ENCODE results near the gene TM7SF2.
"Not testable (repeated sequence)": the region's sequence is repeated elsewhere in the genome, so short reads cannot be mapped to it uniquely, and the experiment has no call there.

The TM7SF2 gene

DNA sequence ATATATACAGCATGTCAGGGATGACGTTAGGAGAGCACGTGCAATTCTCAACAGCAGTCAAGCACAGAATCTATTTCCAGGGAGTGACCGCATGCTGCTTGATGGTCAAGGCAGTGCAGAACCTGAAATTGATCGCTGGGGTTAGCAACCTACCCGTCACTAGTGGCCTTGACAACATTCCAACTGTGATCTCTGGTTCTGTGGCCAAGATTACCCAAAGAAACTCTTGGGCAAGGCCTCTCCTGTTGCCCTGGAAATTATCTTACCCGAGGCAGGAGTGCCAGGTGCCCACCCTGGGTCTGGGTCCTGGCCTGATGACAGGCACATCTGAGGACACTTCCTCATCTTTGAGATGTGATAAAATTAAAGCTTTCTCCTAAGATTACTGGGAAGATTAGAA, 2.2 kb downstream of the TM7SF2 start:
- DNase-seq, result no peak

DNA sequence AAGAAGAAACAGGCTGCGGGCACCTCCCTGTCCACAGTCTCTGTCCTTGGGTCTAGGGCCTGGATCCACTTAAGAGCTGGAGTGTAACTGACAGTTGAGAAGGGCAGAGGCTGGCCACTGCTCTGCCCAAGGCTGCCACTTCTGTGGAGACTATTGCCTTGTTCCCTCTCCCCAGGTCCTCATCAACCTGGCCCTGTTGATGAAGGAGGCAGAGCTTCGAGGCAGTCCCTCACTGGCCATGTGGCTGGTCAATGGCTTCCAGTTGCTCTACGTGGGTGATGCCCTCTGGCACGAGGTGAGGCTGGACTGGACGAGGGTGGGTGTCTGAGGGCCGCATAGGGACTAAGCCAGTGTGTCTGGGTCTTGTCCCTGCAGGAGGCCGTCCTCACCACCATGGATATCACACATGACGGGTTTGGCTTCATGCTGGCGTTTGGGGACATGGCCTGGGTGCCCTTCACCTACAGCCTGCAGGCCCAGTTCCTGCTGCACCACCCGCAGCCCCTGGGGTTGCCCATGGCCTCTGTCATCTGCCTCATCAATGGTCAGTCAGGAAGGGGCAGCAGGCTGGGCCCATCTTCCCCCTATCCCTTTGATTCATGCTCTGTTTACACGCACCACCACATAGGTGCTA, 3.0 kb downstream of the TM7SF2 start:
- DNase-seq, result no peak

DNA sequence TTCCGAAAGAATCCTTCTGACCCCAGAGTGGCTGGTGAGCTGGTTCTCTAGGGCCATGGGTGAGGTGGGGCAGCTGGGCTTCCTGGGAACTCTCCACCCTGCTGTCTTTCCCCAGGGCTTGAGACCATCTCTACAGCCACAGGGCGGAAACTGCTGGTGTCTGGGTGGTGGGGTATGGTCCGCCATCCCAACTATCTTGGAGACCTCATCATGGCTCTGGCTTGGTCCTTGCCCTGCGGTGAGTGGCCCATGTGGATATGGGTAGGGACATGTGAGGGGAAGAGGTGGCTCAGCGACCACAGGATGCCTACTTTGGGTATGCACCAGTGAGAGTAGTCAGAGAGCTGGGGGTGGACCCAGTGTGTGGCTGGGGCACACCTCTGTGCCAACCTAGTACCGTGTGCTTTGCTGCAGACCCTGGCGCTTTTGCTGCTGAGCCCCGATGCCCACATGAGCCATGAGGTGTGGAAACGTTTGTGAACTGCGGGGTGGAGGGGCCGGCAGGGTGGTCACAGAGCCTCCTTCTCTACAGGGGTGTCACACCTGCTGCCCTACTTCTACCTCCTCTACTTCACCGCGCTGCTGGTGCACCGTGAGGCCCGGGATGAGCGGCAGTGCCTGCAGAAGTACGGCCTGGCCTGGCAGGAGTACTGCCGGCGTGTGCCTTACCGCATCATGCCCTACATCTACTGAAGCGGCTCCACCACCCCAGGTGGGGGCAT, 3.9 kb downstream of the TM7SF2 start:
- no peak for DNase-seq

DNA sequence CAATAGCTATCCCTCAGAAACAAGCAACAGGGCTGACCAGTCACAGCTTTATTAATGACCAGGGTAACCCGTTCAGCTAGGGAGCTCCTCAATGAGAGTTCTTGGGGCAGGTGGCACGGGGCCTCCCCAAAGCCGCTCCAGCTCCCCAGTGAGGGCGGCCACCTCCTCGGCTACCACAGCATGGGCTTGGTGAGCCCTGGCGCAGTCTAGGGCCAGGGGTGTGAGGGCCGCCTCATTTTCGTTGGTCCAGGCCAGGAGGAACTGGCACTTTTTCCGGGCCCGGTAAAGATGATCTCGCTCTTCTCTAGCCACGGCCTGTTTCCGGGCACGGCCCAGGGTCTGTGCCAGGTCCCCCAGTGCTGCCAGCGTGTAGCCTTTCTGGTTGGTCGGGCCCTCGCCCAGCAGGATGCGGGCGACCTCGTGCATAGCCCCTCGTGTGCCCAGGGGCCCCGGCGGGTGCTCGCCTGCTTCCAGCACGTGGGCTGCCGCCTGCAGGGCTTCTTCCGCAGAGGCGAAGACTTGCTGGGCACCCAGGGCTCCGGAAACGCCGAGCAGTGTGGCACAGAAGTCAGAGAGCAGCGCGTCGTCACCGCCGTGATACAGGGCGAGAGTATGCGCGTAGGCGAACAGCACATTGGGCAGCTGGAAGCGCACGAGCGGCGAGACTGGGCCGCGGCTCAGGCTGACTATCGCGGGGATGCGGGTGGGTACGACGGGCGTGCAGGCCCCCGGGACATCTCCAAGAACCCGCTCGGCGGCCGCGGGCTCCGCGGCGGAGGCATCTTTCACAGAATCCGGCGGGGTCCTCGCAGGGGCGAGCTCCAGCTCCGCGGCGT, 4.9 kb downstream of the TM7SF2 start:
- peak in 15 of 56 donors; percentile 15 to 57 (median 42) for DNase-seq

DNA sequence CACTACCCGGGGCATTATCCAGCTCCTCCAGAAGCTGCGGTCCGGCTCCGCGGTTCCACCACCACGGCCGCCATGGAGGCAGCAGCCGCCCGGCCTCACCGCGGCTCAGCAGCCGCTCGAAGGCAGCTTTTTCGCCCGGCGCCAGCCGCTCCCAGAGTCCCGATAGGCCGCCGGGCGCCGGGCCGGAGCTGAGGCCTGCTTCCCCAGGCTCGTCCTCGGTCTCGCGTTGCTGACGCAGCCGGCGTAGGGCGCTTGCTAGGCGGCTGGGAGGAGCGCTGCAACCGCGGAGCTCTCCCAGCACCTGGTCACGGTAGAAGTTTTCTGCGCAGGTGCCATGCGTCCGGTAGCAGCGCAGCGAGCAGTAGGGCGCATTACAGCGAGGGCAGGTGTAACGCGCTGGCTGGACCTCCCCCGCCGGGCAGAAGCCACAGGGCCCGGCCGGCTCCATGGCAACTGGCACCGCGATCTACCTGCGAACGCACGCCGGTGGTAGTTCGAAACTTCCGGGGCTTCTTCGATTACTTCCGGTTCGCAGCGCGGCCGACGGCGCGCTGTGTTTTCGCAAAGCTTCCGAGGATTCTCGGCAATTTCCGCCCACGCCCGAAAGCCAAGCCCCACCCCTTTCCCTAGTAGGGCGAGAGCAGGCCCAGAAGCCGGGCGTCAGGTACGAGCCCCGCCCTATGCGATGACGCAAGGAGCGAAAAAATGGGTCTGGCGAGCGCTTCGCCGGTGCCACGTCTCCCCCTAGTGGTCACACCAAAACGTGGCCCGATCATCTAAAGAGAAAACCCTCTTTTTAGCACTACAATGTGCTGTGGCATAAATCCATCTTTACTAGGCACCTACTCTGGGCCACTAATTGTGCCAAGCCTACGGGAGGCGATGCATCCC, 5.8 kb downstream of the TM7SF2 start, which contains the start of gene ZNHIT2:
TSS of gene ZNHIT2 (minus strand) at position 496 of the 891 bp plus-strand sequence. CDS start at position 448, 48 bp downstream.
- peak; percentile 67 to 100 (median 98) for DNase-seq

DNA sequence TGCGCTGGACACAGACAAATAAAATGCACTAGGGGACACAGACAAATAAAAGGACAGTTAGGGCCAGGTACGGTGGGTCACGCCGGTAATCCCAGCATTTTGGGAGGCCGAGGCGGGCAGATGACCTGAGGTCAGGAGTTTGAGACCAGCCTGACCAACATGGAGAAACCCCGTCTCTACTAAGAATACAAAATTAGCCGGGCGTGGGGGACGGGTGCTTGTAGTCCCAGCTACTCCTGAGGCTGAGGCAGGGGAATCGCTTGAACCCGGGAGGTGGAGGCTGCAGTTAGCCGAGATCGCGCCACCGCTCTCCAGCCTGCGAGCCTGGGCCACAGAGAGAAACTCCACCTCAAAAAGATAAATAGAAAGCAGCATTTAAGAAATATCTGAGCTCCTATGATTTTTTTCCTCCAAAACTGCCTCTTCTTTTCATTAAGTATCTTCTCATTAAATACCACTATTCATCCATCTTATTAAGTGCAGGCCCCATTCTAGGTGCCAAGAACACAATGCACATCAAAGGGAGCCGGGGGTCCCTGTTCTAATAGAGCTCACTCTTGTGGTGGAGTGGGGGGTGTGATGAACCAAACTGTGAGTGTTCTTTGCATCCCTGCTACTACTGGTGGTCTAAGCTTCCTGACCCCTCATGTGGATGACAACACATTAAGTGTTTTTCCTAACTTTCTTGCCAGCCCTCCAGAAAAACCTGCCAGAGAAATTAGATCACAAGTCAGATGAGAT, 6.6 kb downstream of the TM7SF2 start:
- DNase-seq, result no peak

DNA sequence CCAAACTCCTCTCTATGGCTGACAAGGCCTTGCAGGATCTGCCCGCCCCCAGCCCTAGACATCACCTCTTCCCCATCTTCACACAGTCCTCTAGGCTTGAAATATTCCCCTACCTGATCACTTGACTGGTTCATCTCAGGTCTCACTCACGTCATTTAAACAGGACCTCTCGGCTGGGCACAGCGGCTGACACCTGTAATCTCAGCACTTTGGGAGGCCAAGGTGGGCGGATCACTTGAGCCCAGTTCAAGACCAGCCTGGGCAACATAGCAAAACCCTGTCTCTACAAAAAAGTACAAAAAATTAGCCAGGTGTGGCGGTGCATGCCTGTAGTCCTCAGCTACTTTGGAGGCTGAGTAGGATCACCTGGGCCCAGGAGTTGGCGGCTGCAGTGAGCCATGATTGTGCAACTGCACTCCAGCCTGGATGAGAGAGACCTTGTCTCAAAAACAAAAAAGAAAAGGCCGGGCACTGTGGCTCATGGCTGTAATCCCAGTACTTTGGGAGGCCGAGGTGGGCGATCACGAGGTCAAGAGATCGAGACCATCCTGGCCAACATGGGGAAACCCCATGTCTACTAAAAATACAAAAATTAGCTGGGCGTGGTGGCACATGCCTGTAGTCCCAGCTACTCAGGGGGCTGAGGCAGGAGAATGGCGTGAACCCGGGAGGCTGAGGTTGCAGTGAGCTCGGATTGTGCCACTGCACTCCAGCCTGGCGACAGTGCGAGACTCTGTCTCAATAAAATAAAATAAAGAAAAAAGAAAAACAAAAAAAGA, 7.4 kb downstream of the TM7SF2 start:
- DNase-seq, result not testable (repeated sequence)

DNA sequence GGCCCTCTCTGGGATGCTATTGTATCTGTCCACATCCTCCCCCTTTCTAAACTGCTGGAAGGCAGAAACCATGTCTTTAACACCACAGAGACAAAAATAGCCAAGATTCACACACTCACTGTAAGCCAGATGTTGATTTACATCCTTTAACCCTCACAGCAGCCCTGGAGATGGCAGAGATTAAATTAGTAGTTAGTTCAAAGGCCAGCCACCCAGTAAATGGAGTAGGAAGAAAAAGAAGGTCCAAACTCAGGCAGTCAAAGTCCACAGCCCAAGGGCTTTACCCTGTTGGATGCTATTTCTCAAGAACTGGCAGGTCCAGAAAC, 8.0 kb downstream of the TM7SF2 start:
- DNase-seq, result no peak

DNA sequence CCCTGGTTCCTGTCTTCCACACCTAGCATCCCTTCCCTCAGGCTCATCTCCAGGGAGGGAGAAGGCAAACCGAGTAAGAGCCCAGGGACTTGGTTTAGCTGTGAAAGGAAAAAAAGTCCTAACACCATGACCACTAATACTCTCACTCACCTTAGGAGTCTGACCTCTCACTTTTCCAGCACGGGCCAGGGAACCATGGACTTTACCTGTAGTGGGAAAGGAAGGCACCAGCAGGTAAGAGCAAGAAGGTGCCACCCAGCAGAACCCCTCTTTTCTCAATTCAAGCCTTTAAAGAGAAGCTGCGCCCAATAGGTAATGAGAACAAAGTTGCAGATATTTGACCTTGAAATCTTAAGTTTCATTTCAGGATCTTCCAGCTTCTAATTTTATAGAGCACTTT, 9.2 kb downstream of the TM7SF2 start:
- DNase-seq, result no peak

DNA sequence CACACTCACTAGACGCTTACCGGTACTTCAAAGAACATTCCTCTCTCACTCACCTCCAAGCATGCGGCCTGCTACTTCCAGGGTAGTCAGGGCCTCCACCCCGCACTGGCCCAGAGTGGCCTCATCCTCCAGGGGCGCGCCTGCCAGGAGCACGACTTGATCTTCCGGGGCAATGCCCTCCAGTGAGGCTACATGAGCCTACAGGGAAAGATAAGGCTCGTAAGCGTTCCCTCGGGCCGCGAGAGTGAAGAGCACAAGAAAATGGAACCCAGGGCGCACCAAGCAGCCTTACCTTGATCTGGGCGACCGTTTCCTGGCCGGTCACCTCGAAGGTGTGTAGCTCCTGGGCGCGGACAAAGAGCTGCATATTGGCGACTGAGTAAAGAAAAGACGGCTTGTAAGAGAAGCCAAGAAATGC, 9.8 kb downstream of the TM7SF2 start:
- no peak for DNase-seq

DNA sequence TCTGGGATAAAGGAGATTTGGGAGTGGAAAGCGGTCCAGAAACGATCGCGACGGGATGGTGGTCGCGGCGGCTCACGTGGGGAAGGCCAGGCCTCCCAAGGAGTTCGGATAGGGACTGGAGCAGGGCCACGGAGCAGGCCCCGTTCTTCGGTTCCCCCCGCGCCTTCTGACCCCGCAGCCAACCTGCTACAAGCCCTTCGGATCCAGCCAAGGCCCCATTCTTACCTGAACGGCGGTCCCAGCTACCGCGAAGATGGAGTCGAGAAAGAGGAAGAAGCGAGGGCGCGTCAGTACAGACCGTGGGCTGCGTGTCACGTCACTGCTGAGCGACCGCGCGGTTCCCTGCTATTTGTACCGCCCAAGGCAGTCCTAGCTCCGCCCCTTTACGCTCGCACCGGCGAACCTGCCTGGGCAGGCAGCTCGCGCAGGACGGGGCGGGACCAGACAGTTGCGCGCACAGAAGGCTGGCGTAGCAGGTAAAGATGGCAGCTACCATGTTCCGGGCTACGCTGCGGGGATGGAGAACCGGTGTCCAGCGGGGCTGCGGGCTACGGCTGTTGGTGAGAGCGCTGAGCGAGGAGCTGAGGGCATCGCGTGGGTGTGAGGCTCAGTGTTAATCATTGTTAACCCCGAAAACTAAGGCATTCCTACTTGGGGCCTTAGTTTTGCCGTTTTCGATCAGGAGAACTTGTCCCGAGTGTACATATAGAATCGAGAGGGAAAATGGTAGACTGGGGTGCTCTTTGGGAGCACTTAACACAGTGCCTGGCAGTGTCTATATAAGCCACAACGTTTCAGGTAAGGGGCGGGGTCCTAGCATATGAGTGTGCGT, 10.4 kb downstream of the TM7SF2 start, which contains the start of the genes FAU and MRPL49:
TSS of gene FAU (minus strand) at position 270 of the 832 bp plus-strand sequence. CDS start 321 bp downstream, outside the sequence.
TSS of gene MRPL49 (plus strand) at position 457 of the 832 bp plus-strand sequence. CDS start at position 483, 26 bp downstream.
- peak; percentile 48 to 98 (median 91) for DNase-seq

DNA sequence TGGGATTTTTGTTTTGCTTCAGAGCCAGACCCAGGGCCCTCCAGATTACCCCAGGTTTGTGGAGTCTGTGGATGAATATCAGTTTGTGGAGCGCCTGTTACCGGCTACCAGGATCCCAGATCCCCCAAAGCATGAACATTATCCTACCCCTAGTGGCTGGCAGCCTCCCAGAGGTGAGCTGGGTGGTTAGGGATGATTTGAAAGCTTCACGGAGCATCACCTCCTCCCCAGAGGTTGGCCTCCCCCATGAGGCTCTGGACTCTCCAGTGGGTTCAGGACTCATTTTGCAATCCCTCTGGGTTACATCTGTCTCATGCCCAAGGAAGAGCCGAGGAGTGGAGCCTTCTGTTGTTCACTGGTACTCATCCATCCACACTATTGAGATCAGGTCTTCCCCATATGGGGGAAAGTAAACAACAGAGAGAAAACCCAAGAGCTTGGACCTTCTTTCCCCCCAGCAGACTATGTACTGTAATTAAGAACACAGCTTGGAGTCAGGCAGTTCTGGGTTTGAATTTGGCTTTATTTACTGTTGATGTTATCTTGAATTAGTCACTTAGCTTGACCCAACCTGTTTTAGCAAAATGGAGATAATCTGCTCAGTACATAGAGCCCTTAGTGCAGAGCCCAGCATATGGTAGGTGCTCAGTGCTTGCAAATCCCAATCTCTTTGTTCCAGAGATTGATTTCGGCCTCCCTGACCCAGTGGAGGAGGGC, 13.0 kb downstream of the TM7SF2 start:
- no peak for DNase-seq

DNA sequence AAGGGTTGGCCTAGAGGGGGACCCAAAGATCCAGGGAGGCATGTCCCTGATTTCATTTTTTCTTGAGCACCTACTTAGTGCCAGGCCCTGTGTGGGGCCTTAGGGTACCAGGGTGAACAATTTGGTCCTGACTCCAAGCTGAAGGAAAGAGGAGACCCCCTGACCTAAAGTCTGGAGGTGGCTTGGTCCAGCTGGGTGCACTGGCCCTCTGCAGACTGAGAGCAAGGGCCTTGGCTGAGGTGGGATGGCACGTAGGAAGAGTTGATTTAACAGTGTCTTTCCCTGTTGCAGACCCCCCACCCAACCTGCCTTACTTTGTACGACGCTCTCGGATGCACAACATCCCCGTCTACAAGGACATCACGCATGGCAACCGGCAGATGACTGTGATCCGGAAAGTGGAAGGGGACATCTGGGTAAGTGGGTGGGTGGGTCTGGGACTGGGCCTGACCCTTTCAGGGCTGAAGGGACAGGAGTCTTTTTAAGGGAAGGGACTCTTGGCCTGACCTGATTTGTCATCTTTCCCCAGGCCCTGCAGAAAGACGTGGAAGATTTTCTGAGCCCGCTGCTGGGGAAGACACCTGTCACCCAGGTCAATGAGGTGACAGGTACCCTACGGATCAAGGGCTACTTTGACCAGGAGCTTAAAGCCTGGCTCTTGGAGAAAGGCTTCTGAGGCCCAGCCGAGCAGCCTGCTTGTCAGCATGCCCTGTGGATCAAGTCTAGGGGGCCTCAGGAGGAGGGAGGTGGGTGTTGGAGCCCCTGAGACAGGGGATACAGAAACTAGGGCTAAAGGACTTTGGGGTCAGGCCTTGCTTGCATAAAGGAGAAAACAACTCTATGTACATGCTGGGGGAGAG, 13.8 kb downstream of the TM7SF2 start:
- no peak for DNase-seq

DNA sequence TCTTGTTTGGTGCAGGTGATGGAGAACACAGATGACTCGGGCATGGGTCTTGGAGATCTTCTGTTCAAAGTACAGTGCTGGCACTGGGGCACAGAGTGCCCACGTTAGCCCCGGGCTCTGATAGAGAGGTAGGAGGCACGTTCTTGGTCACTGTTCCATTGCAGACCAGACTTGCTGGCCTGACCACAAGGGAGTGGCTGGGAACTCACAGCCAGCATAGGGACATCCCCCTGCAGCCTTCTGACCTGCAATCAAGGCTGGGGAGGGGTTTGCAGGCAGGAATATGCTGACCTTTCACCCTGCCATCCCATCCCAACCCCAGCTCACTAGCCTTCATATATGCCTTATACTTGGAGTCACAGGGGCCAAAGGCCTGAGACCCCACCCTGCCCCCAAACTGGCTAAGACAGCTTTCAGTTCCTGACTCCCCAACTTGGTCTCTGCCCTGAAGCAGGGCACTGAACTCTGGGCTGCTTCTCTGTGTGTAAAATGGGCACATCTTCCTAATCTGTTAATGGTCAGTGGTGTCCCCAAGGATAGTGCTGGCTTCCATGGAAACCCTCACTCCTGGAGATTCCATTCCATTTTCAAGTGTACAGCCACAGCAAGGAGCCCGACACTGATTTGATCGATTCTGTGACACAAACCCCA, 15.1 kb downstream of the TM7SF2 start:
- no peak for DNase-seq

DNA sequence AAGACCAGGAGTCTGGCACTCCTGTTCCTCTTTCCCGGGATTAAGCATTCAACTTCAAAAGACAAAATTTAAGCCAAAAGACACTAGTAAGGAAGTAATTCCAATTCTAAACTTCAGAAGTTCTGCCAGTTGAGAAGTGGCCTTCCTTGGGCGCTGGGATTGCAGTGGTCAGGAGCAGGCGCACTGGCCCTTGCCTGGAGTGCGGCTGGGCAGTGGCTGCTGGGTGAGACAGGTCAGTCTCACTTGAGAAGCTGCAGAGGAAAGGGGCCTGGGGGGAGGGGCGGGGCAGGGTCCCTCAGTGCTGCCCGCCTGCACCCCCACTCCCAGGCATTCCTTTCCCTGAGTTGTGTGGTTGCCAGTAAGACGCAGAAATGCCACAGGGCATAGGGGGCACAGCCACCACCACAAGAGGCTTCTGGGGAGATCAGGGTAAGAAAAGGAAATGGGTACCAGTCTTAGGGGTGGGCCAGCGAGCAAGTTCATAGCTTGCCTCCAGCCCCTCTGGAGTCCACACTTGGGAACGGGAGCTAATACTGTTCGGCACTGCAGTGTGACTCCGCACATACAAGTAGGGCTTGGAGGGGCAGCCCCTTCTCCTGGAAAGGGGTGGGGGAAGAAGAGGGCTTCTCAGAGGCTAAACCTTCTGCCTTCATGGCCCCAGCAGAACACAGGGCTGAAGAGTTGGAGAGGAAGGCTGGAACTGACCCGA, 16.0 kb downstream of the TM7SF2 start:
- DNase-seq, result no peak

Data from nucleus accumbens (tissue), 56 donors.